HG03108 (cell line): ENCODE results near the gene CHST9.
"Not testable (repeated sequence)": the region's sequence is repeated elsewhere in the genome, so short reads cannot be mapped to it uniquely, and the experiment has no call there.

Experiments used
- ATAC-seq: cut with Tn5 transposase; IDR thresholded peaks from one replicate; pipeline ENCODE4 v1.9.1; 2021; ENCODE audit warnings: moderate library complexity; ENCODE audit not compliant: unreplicated experiment

The CHST9 gene

DNA sequence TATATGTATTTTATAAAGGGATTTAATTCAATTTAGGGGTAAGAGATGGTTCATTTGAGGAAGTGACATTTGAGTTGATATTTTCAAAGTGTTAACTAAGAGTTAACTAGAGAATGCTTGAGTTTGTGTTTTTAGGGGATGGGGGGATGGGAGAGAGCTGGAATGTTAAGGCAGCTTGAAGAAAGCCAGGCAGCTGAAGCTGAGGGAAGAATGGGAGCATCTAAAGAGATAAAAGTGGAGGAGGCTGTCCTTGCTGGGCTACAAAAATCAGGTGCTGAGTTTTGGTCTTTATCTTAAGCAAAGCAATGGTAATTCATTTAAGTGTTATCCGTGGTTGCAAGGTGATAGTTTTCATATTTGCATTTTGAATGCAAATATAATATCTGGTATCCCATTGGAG is 9.2 kb downstream of the CHST9 start:
- ATAC-seq = no peak

DNA sequence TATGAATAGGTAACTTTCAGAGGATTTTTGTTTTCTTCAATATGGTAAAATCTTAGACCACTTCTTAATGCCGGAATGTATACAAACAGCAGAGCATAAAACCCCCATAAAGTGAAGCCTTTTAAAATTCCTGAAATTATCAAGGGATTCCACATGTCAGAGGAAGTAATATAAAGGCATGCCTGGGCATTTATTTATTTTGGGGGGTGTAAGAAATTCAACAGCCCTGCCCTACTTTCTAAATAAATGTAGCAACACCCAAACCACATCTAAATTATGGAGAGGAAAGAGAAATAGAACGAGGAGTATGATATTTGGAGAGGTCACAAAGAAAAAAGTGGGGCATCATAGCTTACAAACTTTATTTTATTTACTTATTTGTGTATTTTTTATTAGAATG is 9.9 kb downstream of the CHST9 start:
- ATAC-seq = no peak

DNA sequence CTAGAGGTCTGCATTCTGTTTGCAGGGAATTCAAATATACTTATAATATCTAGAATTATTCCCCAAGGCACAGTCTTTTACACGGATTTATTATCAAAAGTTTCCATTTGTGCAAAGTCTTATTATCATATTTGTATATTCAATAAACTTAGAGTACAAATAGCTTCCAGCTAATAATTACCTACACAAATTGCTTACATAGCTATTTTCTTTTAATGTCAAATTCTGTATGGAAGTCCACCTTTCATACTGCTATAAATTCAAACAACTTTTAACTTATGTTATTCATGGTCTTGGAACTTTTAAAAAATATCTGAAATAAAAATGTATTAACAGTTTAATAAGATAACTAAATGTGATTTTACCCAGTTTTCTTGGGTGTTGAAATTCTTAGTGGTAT is 13.1 kb downstream of the CHST9 start:
- no peak for ATAC-seq

DNA sequence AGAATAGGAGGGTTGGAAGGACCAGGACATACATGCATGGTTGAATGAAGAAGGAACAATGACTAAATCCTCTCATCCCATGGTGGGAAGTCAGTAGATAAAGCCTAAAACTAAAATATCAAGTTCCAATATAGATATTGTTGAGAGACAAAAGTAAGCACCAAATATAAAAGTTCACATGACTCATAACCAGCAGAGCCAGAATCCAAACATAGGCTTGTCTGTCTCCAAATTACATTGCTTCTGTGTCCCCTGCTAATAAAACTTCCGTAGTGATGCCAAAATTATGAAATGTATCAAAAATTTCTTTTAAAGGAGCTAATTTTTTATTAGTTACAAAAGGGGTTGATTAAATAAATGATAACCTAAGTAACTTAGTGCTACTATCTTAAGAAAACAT is 19.7 kb downstream of the CHST9 start:
- no peak for ATAC-seq

DNA sequence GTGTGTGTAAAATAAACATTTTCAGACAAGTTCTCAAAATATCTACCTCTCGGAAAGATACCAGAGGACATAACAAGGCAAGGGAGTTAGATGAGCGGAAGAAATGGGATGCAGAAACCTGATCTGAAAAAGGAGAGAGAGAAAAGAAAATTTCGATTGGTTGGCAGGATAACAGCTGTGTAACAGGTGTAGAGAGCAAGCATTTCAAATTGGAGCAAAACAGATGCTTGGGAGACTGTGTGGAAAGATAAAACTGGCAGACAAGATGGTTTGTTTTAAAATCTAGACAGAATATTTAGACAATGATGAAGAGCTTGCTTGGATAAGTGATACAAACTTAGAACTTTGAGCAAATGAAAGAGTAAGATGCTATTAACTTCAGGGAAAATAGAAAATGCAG is 20.2 kb downstream of the CHST9 start:
- ATAC-seq = no peak

DNA sequence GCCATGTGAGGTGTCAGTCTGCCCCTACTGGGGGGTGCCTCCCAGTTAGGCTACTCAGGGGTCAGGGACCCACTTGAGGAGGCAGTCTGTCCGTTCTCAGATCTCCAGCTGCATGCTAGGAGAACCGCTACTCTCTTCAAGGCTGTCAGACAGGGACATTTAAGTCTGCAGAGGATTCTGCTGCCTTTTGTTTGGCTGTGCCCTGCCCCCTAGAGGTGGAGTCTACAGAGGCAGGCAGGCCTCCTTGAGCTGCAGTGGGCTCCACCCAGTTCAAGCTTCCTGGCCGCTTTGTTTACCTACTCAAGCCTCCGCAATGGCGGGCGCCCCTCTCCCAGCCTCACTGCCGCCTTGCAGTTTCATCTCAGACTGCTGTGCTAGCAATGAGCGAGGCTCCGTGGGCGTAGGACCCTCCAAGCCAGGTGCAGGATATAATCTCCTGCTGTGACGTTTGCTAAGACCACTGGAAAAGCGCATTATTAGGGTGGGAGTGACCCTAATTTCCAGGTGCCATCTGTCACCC is 21.9 kb downstream of the CHST9 start:
- ATAC-seq = not testable (repeated sequence)

DNA sequence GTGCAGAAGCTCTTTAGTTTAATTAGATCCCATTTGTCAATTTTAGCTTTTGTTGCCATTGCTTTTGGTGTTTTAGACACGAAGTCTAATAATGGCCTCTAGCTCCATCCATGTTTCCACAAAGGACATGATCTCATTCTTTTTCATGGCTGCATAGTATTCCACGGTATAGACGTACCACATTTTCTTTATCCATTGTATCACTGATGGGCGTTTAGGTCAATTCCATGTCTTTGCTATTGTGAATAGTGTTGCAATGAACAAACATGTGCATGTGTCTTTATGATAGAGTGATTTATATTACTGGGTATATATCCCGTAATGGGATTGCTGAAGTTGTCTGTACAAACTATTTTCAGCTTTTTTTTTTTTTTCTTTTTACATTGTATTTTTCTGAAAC is 35.9 kb downstream of the CHST9 start:
- ATAC-seq = not testable (repeated sequence)

DNA sequence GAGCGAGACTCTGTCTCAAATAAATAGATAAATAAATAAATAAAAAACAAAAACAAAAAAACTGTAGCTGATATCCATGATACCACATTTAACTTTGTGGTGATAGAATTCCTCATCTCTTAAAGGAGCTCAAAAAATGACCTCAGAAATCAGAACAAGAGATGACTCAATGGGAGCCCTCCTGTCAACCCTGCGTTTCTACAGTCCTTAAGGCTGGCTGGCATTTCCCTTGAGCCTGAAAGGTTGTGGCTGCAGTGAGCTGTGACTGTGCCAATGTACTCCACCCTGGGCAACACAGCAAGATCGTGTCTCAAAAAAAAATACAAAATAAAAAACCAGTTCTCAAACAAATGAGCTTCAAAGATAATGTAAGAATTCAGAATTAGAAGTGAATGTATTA is 40.4 kb downstream of the CHST9 start:
- ATAC-seq = no peak

DNA sequence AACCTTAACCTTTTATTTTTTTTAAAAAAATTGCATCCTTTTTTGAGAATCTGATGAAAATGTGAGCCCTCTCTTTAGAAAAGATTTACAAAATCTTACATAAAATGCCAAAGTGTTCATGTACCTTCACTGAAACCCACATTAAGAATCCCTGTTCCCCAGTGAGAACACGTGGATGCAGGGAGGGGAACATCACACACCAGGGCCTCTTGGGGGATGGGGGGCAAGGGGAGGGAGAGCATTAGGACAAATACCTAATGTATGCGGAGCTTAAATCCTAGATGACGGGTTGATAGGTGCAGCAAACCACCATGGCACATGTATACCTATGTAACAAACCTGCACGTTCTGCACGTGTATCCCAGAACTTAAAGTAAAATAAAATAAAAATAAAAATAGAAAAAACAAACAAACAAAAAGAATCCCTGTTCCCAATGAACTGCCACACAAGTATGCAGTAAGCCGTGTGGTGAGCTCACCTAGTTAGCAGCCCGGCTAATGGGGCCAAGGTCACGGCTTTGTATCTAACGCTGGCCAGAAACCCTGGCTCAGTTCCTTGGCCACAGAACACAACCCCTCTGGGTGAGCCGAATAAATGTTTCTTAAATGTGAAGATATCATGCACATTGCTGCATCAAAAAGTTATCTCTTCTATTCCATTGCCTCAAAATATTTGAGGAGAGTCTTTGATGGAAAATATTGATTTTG is 41.4 kb downstream of the CHST9 start:
- ATAC-seq = no peak

DNA sequence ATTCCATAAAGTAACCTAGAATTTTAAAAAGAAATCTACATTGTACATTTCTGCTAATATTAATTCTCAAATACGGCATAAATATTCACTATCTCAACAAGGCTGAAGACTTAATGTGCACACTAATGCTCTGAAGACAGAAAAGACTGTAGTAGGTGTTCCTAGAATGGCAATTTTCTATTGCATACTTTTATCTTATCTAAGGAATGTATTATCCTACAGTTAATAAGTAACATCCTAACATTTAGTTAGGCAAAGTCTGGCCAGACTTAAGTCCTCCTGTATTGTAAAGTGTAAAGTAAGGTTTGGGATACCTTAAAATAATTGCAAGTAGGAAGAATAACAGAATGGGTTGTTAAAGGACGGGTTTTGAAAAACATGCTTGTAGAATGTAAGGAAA is 42.2 kb downstream of the CHST9 start:
- no peak for ATAC-seq

DNA sequence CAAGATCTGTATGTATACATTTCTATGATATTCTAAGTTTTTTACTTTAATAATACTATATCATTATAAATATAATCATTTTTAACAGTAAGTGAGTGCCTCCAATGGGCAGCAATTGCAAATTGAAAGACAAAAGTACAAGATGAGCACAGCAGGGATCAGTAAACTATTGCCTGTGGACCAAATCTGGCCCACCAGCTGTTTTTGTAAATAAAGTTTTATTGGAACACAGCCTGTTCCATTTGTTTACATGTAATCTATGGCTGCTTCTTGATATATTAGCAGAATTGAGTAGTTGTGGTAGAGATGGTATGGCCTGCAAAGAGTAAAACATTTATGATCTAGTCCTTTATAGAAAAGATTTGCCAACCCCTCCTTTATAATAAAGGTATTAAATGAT is 43.2 kb downstream of the CHST9 start:
- ATAC-seq = no peak

DNA sequence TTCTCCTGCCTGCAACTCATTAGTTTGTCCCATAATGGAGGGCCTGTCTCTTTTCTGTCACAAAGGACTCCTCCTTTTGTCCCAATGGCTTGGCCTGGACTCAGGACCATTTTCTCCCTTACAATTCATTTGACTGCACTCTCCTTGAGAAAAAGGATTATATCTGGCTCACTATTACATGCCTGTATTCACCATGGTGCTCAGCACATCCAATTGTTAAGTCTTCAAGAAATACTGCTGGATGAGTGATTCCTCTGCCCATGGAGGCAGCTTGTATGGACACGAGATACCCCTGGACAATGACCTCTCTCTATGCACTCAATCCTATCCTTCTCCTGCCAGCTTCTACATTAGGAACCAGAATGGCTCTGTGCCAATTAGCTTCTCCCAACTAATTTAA is 47.0 kb downstream of the CHST9 start:
- ATAC-seq = no peak

DNA sequence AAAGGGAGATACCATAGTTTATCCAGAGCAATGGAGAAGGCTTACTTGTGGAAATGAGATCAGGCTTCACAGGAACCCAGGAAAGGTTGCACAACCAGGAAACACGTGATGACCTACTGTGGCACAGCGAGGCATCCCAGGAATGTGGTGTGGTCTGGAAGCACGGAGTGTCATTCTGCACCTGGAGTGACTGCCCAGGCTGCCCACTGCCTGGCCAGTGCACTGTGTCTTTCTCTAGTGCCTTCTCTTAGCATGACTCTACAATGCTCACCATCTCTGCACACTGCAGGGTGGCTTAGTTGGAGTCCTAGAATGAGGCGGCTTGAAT is 48.9 kb downstream of the CHST9 start:
- ATAC-seq = no peak

DNA sequence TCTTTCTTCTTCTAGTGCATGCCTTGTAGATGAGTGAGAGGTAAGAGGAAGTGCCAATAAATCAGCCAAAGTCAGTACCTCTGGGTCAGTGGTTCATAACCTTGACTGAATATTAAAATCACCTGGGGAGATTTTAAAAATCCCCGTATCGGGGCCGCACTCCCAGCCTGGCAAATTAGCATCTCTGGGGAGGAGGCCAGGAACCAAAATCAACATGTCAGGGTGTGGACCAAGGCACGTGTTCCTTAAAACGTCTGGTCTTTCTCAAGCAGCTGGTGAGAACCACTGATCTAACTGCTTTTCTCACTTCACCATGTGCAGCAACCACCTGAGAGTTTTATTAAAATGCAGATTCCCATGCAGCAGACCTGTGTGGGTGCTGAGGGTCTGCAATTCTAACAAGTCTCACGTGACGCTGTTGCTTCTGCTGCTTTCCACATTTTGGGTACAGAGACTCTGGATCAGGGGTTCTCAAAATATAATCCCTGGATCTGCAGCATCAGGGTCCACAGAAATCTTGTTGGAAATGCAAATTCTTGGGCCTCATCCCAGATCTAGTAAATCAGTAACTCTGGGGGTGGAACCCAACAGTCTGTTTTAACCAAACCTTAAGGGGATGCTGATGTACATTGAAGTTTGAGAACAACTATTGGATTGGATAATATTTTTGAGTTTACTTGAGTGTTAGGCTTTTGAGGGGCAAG is 49.5 kb downstream of the CHST9 start:
- ATAC-seq = no peak

DNA sequence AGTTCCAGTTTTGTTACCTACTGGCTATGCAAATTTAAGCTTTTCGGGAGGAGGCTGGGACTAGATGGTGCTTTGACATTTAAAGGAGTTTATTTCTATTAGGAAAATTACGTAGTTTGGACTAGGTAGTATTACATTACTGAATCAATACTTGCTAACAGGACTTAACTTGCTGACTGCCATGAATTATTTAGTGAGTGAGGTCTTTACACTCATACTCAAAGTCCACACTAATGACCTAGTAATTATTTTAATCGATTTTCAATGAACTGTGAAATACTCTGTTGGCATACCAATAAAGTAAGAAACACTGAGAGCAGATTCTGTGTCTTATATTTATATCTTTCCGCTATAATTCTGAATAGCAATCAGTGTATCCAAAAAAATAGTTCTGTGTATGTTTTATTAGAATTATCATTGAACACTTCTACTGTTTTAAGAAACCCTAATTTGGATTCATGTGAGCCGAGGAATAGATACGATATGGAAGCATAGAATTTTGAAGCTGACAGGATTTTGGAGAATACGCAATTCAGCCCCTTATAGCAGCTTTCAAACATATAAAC is 55.0 kb downstream of the CHST9 start:
- ATAC-seq = no peak

DNA sequence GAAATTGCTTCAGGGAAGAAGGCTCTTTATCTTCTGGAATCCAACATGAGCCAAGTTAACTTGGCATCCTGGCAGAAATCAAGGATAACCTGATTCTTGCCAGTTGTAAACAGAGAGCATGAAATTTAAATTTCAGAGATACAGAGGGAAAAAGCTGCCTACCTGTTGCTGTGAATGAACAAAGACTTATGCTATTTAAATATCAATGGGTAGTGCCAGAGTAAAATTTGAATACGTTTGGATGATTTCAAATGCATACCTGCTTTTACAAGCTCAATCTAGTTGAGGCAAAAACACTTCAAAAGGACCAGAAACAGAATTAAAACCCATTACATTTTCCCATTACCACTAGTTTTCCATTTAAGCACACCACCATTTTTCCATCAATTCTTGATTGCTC is 60.9 kb downstream of the CHST9 start:
- no peak for ATAC-seq

DNA sequence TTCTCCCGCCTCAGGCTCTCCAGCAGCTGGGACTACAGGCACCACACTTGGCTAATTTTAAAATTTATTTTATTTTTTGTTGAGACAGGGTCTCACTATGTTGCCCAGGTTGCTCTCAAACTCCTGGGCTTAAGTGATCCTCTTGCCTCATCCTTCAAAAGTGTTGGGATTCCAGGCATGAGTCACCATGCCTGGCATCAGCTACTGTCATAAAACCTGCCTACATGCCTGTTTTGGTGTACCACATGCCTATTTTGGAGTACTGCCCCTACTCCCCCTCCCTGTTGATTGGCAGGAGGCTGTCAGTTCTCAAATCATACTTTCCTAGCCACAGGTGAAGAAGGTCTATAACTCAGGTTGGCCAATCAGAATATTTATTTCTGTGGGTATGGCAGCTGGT is 64.0 kb downstream of the CHST9 start:
- no peak for ATAC-seq

DNA sequence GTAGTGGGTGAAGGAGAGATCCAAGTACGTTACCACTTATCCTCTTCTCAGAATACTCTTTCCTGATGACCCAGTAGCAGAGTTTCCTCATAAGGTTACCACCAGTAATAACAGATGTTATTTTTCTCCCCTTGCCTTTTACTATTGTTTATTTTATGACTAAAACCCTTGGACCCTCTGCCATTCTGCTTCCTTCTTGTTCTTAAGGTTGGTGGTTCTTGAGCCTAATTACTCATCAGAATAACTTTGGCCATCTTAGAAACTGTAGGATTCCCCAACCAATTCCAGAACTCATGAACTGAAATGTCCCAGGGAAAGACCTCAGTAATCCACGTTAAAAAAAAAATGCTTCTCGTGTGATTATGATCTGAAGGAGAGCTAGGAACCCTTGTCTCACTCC is 64.9 kb downstream of the CHST9 start:
- no peak for ATAC-seq

DNA sequence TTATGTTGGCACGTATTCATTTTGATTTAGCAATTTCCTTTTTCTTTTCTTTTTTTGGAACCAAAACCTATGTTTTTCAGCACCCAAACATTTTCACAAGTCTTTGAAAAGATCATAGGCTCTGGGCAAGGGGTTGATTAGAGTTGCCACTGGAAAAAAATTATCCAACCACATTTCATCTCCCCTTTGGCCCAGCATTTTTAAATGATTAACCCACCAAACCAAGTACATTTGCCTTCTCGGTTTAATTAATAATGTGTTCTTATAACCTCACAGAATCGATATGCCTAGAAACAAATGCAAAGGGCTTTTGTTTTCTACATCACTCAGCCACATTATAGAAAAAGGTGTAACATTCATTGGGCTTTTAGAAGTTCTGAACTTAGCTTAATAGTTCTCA is 66.1 kb downstream of the CHST9 start:
- ATAC-seq = no peak

DNA sequence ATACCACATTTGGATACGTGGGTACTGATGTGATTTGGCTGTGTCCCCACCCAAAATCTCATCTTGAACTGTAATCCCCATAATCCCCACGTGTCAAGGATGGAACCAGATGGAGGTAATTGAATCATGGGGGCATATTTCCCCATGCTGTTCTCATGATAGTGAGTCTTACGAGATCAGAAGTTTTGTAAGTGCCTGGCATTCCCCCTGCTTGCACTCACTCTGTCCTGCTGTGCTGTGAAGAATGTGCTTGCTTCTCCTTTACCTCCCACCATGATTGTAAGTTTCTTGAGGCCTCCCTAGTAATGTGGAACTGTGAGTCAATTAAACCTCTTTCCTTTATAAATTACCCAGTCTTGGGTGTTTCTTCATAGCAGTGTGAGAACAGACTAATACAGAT is 70.3 kb downstream of the CHST9 start:
- no peak for ATAC-seq

DNA sequence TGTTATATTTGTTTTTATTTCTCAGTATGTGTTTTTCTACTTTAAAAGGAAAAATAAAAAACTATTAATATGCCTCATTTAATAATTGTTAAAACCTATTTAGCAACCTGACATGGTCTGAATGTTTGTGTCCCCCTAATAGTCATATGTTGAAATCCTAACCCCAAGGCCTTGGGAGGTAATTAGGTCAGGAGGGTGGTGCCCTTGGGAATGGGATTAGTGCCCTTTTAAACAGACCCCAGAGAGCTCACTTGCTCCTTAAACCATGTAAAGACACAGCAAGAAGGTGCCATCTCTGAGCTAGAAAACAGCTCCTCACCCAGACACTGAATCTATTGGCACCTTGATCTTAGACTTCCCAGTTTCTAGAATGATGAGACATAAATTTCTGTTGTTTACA is 71.8 kb downstream of the CHST9 start:
- no peak for ATAC-seq

DNA sequence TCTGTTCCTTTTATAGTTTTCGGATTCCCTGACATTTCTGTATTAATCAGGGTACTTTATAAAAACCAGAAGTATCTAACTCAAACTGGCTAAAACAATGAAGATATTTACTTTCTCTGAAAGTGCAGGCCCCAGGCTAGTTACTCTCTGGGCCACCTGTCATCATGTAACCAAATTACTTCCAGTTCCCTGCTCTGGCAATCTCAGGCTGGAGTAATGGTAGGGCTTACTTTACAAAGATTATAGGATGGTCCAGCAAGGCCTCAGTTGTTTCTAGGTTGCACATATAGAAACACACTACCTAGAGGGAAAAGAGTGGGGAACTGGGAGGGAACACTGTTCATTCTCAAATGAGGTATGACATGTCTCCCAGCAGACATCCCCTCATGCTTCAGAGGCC is 74.8 kb downstream of the CHST9 start:
- no peak for ATAC-seq
